H9 (cell line): ENCODE data around the gene SLC38A3. TPM values are rescaled to one million over a fixed set of nuclear protein-coding genes. Genes with fewer than 3 reads are reported as not detected.

Experiments
- DNase-seq: peaks from one replicate; pipeline ENCODE4 v3.0.0-alpha.2; 2017
- H2AFZ ChIP-seq: one replicate; pipeline ENCODE4 v1.6.1; 2013; ENCODE audit warnings: mild to moderate bottlenecking, low read length, control low read depth, moderate library complexity
- H2AK5ac ChIP-seq: 2 replicates; pipeline ENCODE4 v1.6.1; 2013; ENCODE audit warnings: low read length, control low read depth, mixed read lengths; ENCODE audit not compliant: insufficient read length
- H2BK120ac ChIP-seq: one replicate; pipeline ENCODE4 v1.6.1; 2013; ENCODE audit warnings: low read depth, mild to moderate bottlenecking, low read length, control low read depth, inconsistent platforms; ENCODE audit not compliant: poor library complexity, severe bottlenecking
- H2BK12ac ChIP-seq: 2 replicates; pipeline ENCODE4 v1.6.1; 2013; ENCODE audit warnings: low read length, control low read depth, mixed read lengths, low read depth; ENCODE audit not compliant: insufficient read length
- H2BK15ac ChIP-seq: 2 replicates; pipeline ENCODE4 v1.6.1; 2013; ENCODE audit warnings: low read depth, low read length, control low read depth
- H2BK20ac ChIP-seq: one replicate; pipeline ENCODE4 v1.6.1; 2013; ENCODE audit warnings: low read depth, mild to moderate bottlenecking, low read length, control low read depth, inconsistent platforms; ENCODE audit not compliant: poor library complexity, severe bottlenecking
- H2BK5ac ChIP-seq: 2 replicates; pipeline ENCODE4 v1.6.1; 2013; ENCODE audit warnings: low read length, control low read depth, mixed read lengths; ENCODE audit not compliant: insufficient read length
- H3K14ac ChIP-seq: 2 replicates; pipeline ENCODE4 v1.6.1; 2013; ENCODE audit warnings: low read length, control low read depth; ENCODE audit not compliant: insufficient read depth
- H3K18ac ChIP-seq: 2 replicates; pipeline ENCODE4 v1.6.1; 2013; ENCODE audit warnings: low read depth, mild to moderate bottlenecking, mixed read lengths, low read length, control low read depth; ENCODE audit not compliant: insufficient read length
- H3K23ac ChIP-seq: 2 replicates; pipeline ENCODE4 v1.6.1; 2013; ENCODE audit warnings: low read length, control low read depth, mixed read lengths, low read depth; ENCODE audit not compliant: insufficient read length
- H3K23me2 ChIP-seq: 2 replicates; pipeline ENCODE4 v1.6.1; 2013; ENCODE audit warnings: low read depth, mild to moderate bottlenecking, mixed read lengths, low read length, control low read depth; ENCODE audit not compliant: insufficient read length, poor library complexity, severe bottlenecking
- H3K27ac ChIP-seq: 2 replicates; pipeline ENCODE4 v1.5.1; 2013; ENCODE audit warnings: low read length, control low read depth, mixed read lengths, low read depth; ENCODE audit not compliant: insufficient read length
- H3K27me3 ChIP-seq: 2 replicates; pipeline ENCODE4 v1.6.1; 2013; ENCODE audit warnings: low read length, control low read depth, inconsistent platforms; ENCODE audit not compliant: insufficient read depth
- H3K4ac ChIP-seq: 2 replicates; pipeline ENCODE4 v1.6.1; 2013; ENCODE audit warnings: low read depth, mild to moderate bottlenecking, control low read depth, inconsistent platforms, low read length, moderate library complexity
- H3K4me1 ChIP-seq: 2 replicates; pipeline ENCODE4 v1.6.1; 2013; ENCODE audit warnings: low read length, control low read depth, inconsistent platforms; ENCODE audit not compliant: insufficient read depth
- H3K4me2 ChIP-seq: 2 replicates; pipeline ENCODE4 v1.6.1; 2013; ENCODE audit warnings: low read length, control low read depth, mixed read lengths; ENCODE audit not compliant: insufficient read length, insufficient read depth
- H3K56ac ChIP-seq: 2 replicates; pipeline ENCODE4 v1.6.1; 2013; ENCODE audit warnings: low read depth, mild to moderate bottlenecking, mixed read lengths, low read length, control low read depth; ENCODE audit not compliant: insufficient read length
- H3K79me1 ChIP-seq: 2 replicates; pipeline ENCODE4 v1.6.1; 2013; ENCODE audit warnings: low read depth, mild to moderate bottlenecking, moderate library complexity, low read length, control low read depth, inconsistent platforms; ENCODE audit not compliant: insufficient read depth, poor library complexity, severe bottlenecking
- H3K79me2 ChIP-seq: 2 replicates; pipeline ENCODE4 v1.6.1; 2013; ENCODE audit warnings: low read length, control low read depth, inconsistent platforms; ENCODE audit not compliant: insufficient read depth
- H3K9ac ChIP-seq: 2 replicates; pipeline ENCODE4 v1.6.1; 2013; ENCODE audit warnings: low read length, control low read depth, mixed read lengths; ENCODE audit not compliant: insufficient read length; ENCODE audit errors: extremely low read depth
- H3K9me3 ChIP-seq: one replicate; pipeline ENCODE4 v1.6.1; 2013; ENCODE audit warnings: low read depth, low read length, inconsistent platforms; ENCODE audit not compliant: control insufficient read depth
- H3T11ph ChIP-seq: one replicate; pipeline ENCODE4 v1.6.1; 2013; ENCODE audit warnings: mild to moderate bottlenecking, low read length, control low read depth, inconsistent platforms
- H4K20me1 ChIP-seq: one replicate; pipeline ENCODE4 v1.6.1; 2013; ENCODE audit not compliant: control insufficient read depth, insufficient read length, insufficient read depth
- H4K5ac ChIP-seq: 2 replicates; pipeline ENCODE4 v1.6.1; 2013; ENCODE audit warnings: low read depth, mild to moderate bottlenecking, mixed read lengths, low read length, control low read depth; ENCODE audit not compliant: insufficient read length
- H4K8ac ChIP-seq: replicated peaks from 2 replicates; pipeline ENCODE4 v1.6.1; 2013; ENCODE audit warnings: low read length, control low read depth, mixed read lengths, low read depth; ENCODE audit not compliant: insufficient read length
- H4K91ac ChIP-seq: 2 replicates; pipeline ENCODE4 v1.6.1; 2013; ENCODE audit warnings: low read depth, mild to moderate bottlenecking, moderate library complexity, mixed read lengths, low read length, control low read depth; ENCODE audit not compliant: insufficient read length
- H3K27ac Mint-ChIP-seq, 3 experiments: 2 replicates in 2 of 3; 3 replicates in 1 of 3; pipeline ENCODE4 v1.8.0; 2020 to 2021; ENCODE audit warnings: mixed read lengths in 3 of 3, mild to moderate bottlenecking in 1 of 3, moderate library complexity in 1 of 3
- H3K27me3 Mint-ChIP-seq: 2 replicates; pipeline ENCODE4 v1.8.0; 2021; ENCODE audit warnings: low read depth, mild to moderate bottlenecking, moderate library complexity, mixed read lengths
- H3K36me3 Mint-ChIP-seq, 3 experiments: 2 replicates in 2 of 3; 3 replicates in 1 of 3; pipeline ENCODE4 v1.8.0; 2020 to 2021; ENCODE audit warnings: low read depth in 3 of 3, mixed read lengths in 3 of 3; ENCODE audit not compliant: insufficient read depth in 1 of 3
- H3K4me1 Mint-ChIP-seq, 2 experiments: 2 replicates each; pipeline ENCODE4 v1.8.0; 2020; ENCODE audit warnings: mixed read lengths in 2 of 2
- H3K4me3 Mint-ChIP-seq, 2 experiments: 2 replicates in 1 of 2; 3 replicates in 1 of 2; pipeline ENCODE4 v1.8.0; 2020 to 2021; ENCODE audit warnings: mild to moderate bottlenecking in 2 of 2, mixed read lengths in 2 of 2, moderate library complexity in 1 of 2
- H3K9me3 Mint-ChIP-seq, 2 experiments: 2 replicates in 1 of 2; 3 replicates in 1 of 2; pipeline ENCODE4 v1.8.0; 2020; ENCODE audit warnings: mild to moderate bottlenecking in 2 of 2, mixed read lengths in 2 of 2, moderate library complexity in 1 of 2
- CTCF ChIP-seq: fragments of 200-600 bp; sonication (generic); conservative IDR thresholded peaks from 3 replicates; pipeline ENCODE4 v1.8.0; 2021; ENCODE audit warnings: antibody characterized with exemption, mild to moderate bottlenecking
- WGBS: extraction: QIAGEN DNeasy Blood & Tissue Kit; methylation state at CpG from one replicate; pipeline ENCODE4 v1.1.7; 2013; ENCODE audit warnings: missing lambda C conversion rate, low lambda C conversion rate, mixed read lengths; ENCODE audit not compliant: insufficient read length; ENCODE audit errors: extremely low coverage; 5-methylcytosine and 5-hydroxymethylcytosine counted together
- total RNA-seq: library from RNA; stranded (reverse); gene quantifications from 2 replicates; pipeline ENCODE4 v1.2.1, GENCODE V29; 2021

The SLC38A3 gene
- total RNA-seq, 1 experiment from 2014 or later: 1.4 TPM

GRCh38 chr3:50260027-50260941 lies 55.2 kb downstream of the SLC38A3 start:
- H3K36me3 Mint-ChIP-seq: peaks cover 14 to 33% (median 29%) of the 10 kb centered on the region in 3 experiments; a peak in 6 of 7 replicates
- Histone ChIP-seq H2BK120ac (no peak overlapping the region), H3K9me3 (no peaks in the 10 kb centered on the region), H4K20me1 (no peaks in the 10 kb centered on the region), H2BK15ac (no peak overlapping the region), H3K4me2 (peak overlapping the region; percentile 30), H4K5ac (no peak overlapping the region), H3K23ac (no peak overlapping the region), H2BK5ac (no peak overlapping the region), H3K18ac (peak overlapping the region; percentile 93), H3K79me1 (no peaks in the 10 kb centered on the region), H4K8ac (no peak overlapping the region), H3K79me2 (no peaks in the 10 kb centered on the region), H3K27ac (no peak overlapping the region), H2BK20ac (no peak overlapping the region), H2AFZ (no peak overlapping the region), H4K91ac (peak overlapping the region; percentile 34), H3T11ph (no peak overlapping the region), H3K14ac (peak overlapping the region; percentile 93; the same call in 1 of the 2 replicates), H3K27me3 (no peaks in the 10 kb centered on the region), H3K4me1 (peaks cover 3% of the 10 kb centered on the region; the same call in 1 of the 2 replicates), H2BK12ac (no peak overlapping the region), H3K9ac (peak overlapping the region; percentile 21), H3K23me2 (no peaks in the 10 kb centered on the region), H2AK5ac (no peak overlapping the region), H3K4ac (no peak overlapping the region; the same call in 1 of the 2 replicates), H3K56ac (no peak overlapping the region)
- TF ChIP-seq CTCF: peak; percentile 99
- H3K27me3 Mint-ChIP-seq: peaks cover 1% of the 10 kb centered on the region; the same call in 1 of the 2 replicates
- no peaks in the 10 kb centered on the region for H3K9me3 Mint-ChIP-seq
- WGBS: no CpG with 5 or more reads among the region's 70 CpGs
- peak overlapping the region; percentile 57 to 74 for H3K4me3 Mint-ChIP-seq
- DNase-seq: peak; percentile 95
- H3K4me1 Mint-ChIP-seq: peaks cover 28 to 54% of the 10 kb centered on the region in 2 experiments
- peak overlapping the region; percentile 40 to 91 (median 73); a peak in 3 of 7 replicates for H3K27ac Mint-ChIP-seq
